Ascending aorta (tissue), 2 donors: Measurements from ENCODE around the gene ZC3H11A. TPM values are rescaled to one million over a fixed set of nuclear protein-coding genes. Genes with fewer than 3 reads are reported as not detected.
A peak's percentile ranks its signal among the peaks of the same experiment; 100 is the strongest.

ENCODE experiments used
- DNase-seq, 2 donors: peaks; one replicate each; pipeline ENCODE4 v3.0.0-alpha.2; 2019; ENCODE audit warnings: low spot score in 2 of 2
- H3K27ac ChIP-seq, 2 donors: fragments of 200-600 bp; sonication (generic); one replicate each; pipeline ENCODE4 v1.5.1; 2016 to 2017; ENCODE audit warnings: mild to moderate bottlenecking in 1 of 2
- H3K27me3 ChIP-seq: fragments of 200-600 bp; sonication (generic); one replicate; pipeline ENCODE4 v1.5.1; 2017
- H3K36me3 ChIP-seq, 2 donors: fragments of 200-600 bp; sonication (generic); one replicate each; pipeline ENCODE4 v1.5.1; 2016
- H3K4me1 ChIP-seq, 2 donors: fragments of 200-600 bp; sonication (generic); one replicate each; pipeline ENCODE4 v1.5.1; 2016 to 2017; ENCODE audit warnings: mild to moderate bottlenecking in 1 of 2
- H3K4me3 ChIP-seq, 2 donors: fragments of 200-600 bp; sonication (generic); one replicate each; pipeline ENCODE4 v1.5.1; 2016 to 2017; ENCODE audit warnings: mild to moderate bottlenecking in 1 of 2
- H3K9me3 ChIP-seq, 2 donors: fragments of 200-600 bp; sonication (generic); one replicate each; pipeline ENCODE4 v1.5.1; 2016
- CTCF ChIP-seq, 3 experiments: fragments of 200-600 bp in 2 of 3; fragments of 450-650 bp in 1 of 3; sonication (generic) in 2 of 3; IDR thresholded peaks; one replicate each; pipeline ENCODE4 v1.5.1; 2016 to 2019; ENCODE audit warnings: antibody characterized with exemption in 3 of 3, mild to moderate bottlenecking in 1 of 3, moderate library complexity in 1 of 3
- intact Hi-C: fragments of 100-400 bp; cut with DNase I; formaldehyde crosslinking; loops from one replicate; pipeline ENCODE4 v1.15.1; 2023
- total RNA-seq: library from RNA; depleted of rRNA; stranded (reverse); fragments of >200 nt; gene quantifications from one replicate; pipeline ENCODE4 v1.1.0, GENCODE V29; 2016

Gene ZC3H11A
- total RNA-seq, 1 donor from 2014 or later, result 44.4 TPM

- H3K9me3 ChIP-seq, result no peaks in the 10 kb centered on the region
- H3K4me1 ChIP-seq, result peaks cover 3 to 4% of the 10 kb centered on the region in 2 donors
- no peaks in the 10 kb centered on the region for H3K27me3 ChIP-seq
- no peaks in the 10 kb centered on the region for H3K36me3 ChIP-seq
- H3K27ac ChIP-seq, result peak overlapping the region; percentile 31 to 36
- intact Hi-C loops, result loop anchor here (1.0 kb wide), 1 partner anchor 26 kb away; the partner anchor contains the start of genes ZBED6 and ZC3H11A
- peak overlapping the region in 1 of 2 donors; percentile 43 for H3K4me3 ChIP-seq
- no peak for TF ChIP-seq CTCF (IDR thresholded peaks at IDR 0.05)
- peak; percentile 51 to 95 for DNase-seq
These were observed 25.7 kb upstream of the ZC3H11A start for GRCh38 chr1:203769505-203770343.

GRCh38 chr1:203771901-203772301 lies 23.5 kb upstream of the ZC3H11A start:
- H3K27ac ChIP-seq, result peak overlapping the region in 1 of 2 donors; percentile 24

GRCh38 chr1:203772836-203773235 lies 22.6 kb upstream of the ZC3H11A start:
- Histone ChIP-seq H3K36me3 (no peaks in the 10 kb centered on the region), H3K27me3 (no peaks in the 10 kb centered on the region), H3K27ac (no peak overlapping the region), H3K4me1 (peaks cover 3 to 4% of the 10 kb centered on the region in 2 donors), H3K9me3 (no peaks in the 10 kb centered on the region), H3K4me3 (no peak overlapping the region)
- no peak for DNase-seq
- intact Hi-C loops, result no loop called here
- no peak for TF ChIP-seq CTCF (IDR thresholded peaks at IDR 0.05)

More at GRCh38 chr1:203771901-203772301, 23.5 kb upstream of the ZC3H11A start:
- no peak for TF ChIP-seq CTCF (IDR thresholded peaks at IDR 0.05)
- intact Hi-C loops, result no loop called here
- Histone ChIP-seq H3K4me1 (peaks cover 3 to 4% of the 10 kb centered on the region in 2 donors), H3K9me3 (no peaks in the 10 kb centered on the region), H3K36me3 (no peaks in the 10 kb centered on the region), H3K4me3 (no peak overlapping the region), H3K27me3 (no peaks in the 10 kb centered on the region)
- no peak for DNase-seq

- intact Hi-C loops, result no loop called here
- H3K4me1 ChIP-seq, result no peaks in the 10 kb centered on the region
- H3K9me3 ChIP-seq, result no peaks in the 10 kb centered on the region
- no peak overlapping the region for H3K27ac ChIP-seq
- TF ChIP-seq CTCF (IDR thresholded peaks at IDR 0.05), result peak in 1 of 3 experiments; percentile 8
- DNase-seq, result no peak
- no peaks in the 10 kb centered on the region for H3K27me3 ChIP-seq
- no peak overlapping the region for H3K4me3 ChIP-seq
- no peaks in the 10 kb centered on the region for H3K36me3 ChIP-seq
These were observed 18.8 kb upstream of the ZC3H11A start for GRCh38 chr1:203776636-203777035.

- Histone ChIP-seq H3K36me3 (no peaks in the 10 kb centered on the region), H3K4me1 (no peaks in the 10 kb centered on the region), H3K4me3 (no peak overlapping the region), H3K27ac (no peak overlapping the region), H3K9me3 (no peaks in the 10 kb centered on the region), H3K27me3 (no peaks in the 10 kb centered on the region)
- intact Hi-C loops, result no loop called here
- peak in 1 of 2 donors; percentile 9 for DNase-seq
- no peak for TF ChIP-seq CTCF (IDR thresholded peaks at IDR 0.05)
These were observed 17.8 kb upstream of the ZC3H11A start for GRCh38 chr1:203777596-203777995.
